Stimulated activated CD8-positive, alpha-beta memory T cell treated with anti-CD3 and anti-CD28 coated beads, Interleukin-12 subunit alpha, Interleukin-12 subunit beta, amount 100 ng/mL, for 4 hours (primary cell): ENCODE measurements around the gene HAO2.
"Not testable (repeated sequence)": the region's sequence is repeated elsewhere in the genome, so short reads cannot be mapped to it uniquely, and the experiment has no call there.

Source experiments
- DNase-seq: peaks from one replicate; pipeline ENCODE4 v3.0.0-alpha.2; 2020; ENCODE audit warnings: low read depth

Gene HAO2

GRCh38 chr1:119345398-119345797, 23.2 kb upstream of the HAO2 start:
- DNase-seq = no peak

GRCh38 chr1:119347858-119348257, 20.7 kb upstream of the HAO2 start:
- no peak for DNase-seq

GRCh38 chr1:119348941-119349340, 19.6 kb upstream of the HAO2 start:
- DNase-seq = no peak

GRCh38 chr1:119350866-119351265, 17.7 kb upstream of the HAO2 start:
- DNase-seq = not testable (repeated sequence)

- no peak for DNase-seq
Observed at GRCh38 chr1:119351997-119352396, 16.6 kb upstream of the HAO2 start.

- DNase-seq = no peak
Observed at GRCh38 chr1:119353836-119354235, 14.7 kb upstream of the HAO2 start.

- no peak for DNase-seq
Observed at GRCh38 chr1:119358636-119359035, 9.9 kb upstream of the HAO2 start.

- no peak for DNase-seq
Observed at GRCh38 chr1:119359730-119360129, 8.9 kb upstream of the HAO2 start.

GRCh38 chr1:119361205-119361604, 7.4 kb upstream of the HAO2 start:
- DNase-seq = no peak

- DNase-seq = no peak
Observed at GRCh38 chr1:119361620-119362344, 6.8 kb upstream of the HAO2 start.

- DNase-seq = no peak
Observed at GRCh38 chr1:119363162-119363561, 5.4 kb upstream of the HAO2 start.

- no peak for DNase-seq
Observed at GRCh38 chr1:119364640-119365039, 3.9 kb upstream of the HAO2 start.

GRCh38 chr1:119366424-119366823, 2.2 kb upstream of the HAO2 start:
- DNase-seq = no peak

- no peak for DNase-seq
Observed at GRCh38 chr1:119367432-119368124, 1.0 kb upstream of the HAO2 start.

- no peak for DNase-seq
Observed at GRCh38 chr1:119370748-119371147, 2.2 kb downstream of the HAO2 start.

- DNase-seq = no peak
Observed at GRCh38 chr1:119371815-119372214, 3.2 kb downstream of the HAO2 start.

- no peak for DNase-seq
Observed at GRCh38 chr1:119372503-119373086, 4.0 kb downstream of the HAO2 start.

- DNase-seq = no peak
Observed at GRCh38 chr1:119373465-119373864, 4.9 kb downstream of the HAO2 start.

GRCh38 chr1:119374208-119374874, 5.8 kb downstream of the HAO2 start:
- DNase-seq = no peak

- DNase-seq = no peak
Observed at GRCh38 chr1:119375366-119375765, 6.8 kb downstream of the HAO2 start.

- no peak for DNase-seq
Observed at GRCh38 chr1:119376594-119376993, 8.0 kb downstream of the HAO2 start.

- DNase-seq = not testable (repeated sequence)
Observed at GRCh38 chr1:119377594-119377993, 9.0 kb downstream of the HAO2 start.

GRCh38 chr1:119379117-119379516, 10.5 kb downstream of the HAO2 start:
- no peak for DNase-seq
